Upper lobe of left lung (tissue), 4 donors: ENCODE results near the gene OR2T4.

Experiments used
- EP300 ChIP-seq, 4 donors: sonication (generic); formaldehyde crosslinking; IDR thresholded peaks; one replicate each; pipeline ENCODE4 v1.5.1; 2017; ENCODE audit warnings: antibody characterized with exemption in 4 of 4, control low read depth in 2 of 4
- POLR2AphosphoS5 ChIP-seq, 2 donors: sonication (generic); formaldehyde crosslinking; IDR thresholded peaks; one replicate each; pipeline ENCODE4 v1.5.1; 2017; ENCODE audit warnings: antibody characterized with exemption in 2 of 2
- TF ChIP-seq, protein P1 (sequence below), 6 experiments: fragments of 450-650 bp in 4 of 6; fragments of 200-600 bp in 2 of 6; sonication (generic) in 2 of 6; IDR thresholded peaks; one replicate each; pipeline ENCODE4 v1.5.1; 2016 to 2019; ENCODE audit warnings: antibody characterized with exemption in 6 of 6

DNA sequence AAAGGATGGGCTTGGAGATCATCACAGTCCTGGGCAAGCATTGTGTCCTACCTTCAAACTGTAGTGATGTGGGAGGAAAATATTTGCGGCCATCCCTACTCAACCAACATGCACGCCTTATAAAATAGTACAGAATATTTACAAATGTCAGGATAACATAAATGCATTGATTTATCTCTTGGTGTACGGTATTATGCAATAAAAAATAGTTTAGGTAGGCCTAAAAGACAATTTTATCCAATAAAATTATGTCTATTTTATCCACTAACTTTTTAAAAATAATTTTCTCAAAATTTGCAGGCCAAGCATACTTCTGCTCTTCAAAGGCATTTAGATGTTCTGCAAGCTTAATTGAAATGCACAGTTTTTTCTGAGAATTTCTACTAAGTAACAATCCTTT is 41.3 kb downstream of the OR2T4 start, which contains the start of gene OR2T1:
- no peak for TF ChIP-seq EP300 (IDR thresholded peaks at IDR 0.05)
- no peak for TF ChIP-seq POLR2AphosphoS5 (IDR thresholded peaks at IDR 0.05)
- TF ChIP-seq, protein P1, sequence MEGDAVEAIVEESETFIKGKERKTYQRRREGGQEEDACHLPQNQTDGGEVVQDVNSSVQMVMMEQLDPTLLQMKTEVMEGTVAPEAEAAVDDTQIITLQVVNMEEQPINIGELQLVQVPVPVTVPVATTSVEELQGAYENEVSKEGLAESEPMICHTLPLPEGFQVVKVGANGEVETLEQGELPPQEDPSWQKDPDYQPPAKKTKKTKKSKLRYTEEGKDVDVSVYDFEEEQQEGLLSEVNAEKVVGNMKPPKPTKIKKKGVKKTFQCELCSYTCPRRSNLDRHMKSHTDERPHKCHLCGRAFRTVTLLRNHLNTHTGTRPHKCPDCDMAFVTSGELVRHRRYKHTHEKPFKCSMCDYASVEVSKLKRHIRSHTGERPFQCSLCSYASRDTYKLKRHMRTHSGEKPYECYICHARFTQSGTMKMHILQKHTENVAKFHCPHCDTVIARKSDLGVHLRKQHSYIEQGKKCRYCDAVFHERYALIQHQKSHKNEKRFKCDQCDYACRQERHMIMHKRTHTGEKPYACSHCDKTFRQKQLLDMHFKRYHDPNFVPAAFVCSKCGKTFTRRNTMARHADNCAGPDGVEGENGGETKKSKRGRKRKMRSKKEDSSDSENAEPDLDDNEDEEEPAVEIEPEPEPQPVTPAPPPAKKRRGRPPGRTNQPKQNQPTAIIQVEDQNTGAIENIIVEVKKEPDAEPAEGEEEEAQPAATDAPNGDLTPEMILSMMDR (IDR thresholded peaks at IDR 0.05): no peak
